GM06990 (cell line): ENCODE data around the gene CEP104.

ENCODE experiments used
- DNase-seq: peaks from one replicate; pipeline ENCODE4 v3.0.0-alpha.2; 2011; ENCODE audit not compliant: insufficient read length; ENCODE audit errors: extremely low read depth
- H3K27me3 ChIP-seq: replicated peaks from 2 replicates; pipeline ENCODE4 v1.6.0; 2011; ENCODE audit warnings: low read length; ENCODE audit not compliant: control insufficient read depth, insufficient read depth
- H3K36me3 ChIP-seq: 2 replicates; pipeline ENCODE4 v1.5.1; 2011; ENCODE audit warnings: low read length; ENCODE audit not compliant: control insufficient read depth, insufficient read depth
- H3K4me3 ChIP-seq: replicated peaks from 2 replicates; pipeline ENCODE4 v1.5.1; 2011; ENCODE audit warnings: low read depth, mild to moderate bottlenecking, control low read depth, low read length
- TF ChIP-seq, protein P1 (sequence below): IDR thresholded peaks from 2 replicates; pipeline ENCODE4 v1.5.1; 2011; ENCODE audit warnings: low read length, control low read depth, mild to moderate bottlenecking, inconsistent platforms; ENCODE audit not compliant: insufficient read depth, poor library complexity, severe bottlenecking

CEP104 gene

DNA sequence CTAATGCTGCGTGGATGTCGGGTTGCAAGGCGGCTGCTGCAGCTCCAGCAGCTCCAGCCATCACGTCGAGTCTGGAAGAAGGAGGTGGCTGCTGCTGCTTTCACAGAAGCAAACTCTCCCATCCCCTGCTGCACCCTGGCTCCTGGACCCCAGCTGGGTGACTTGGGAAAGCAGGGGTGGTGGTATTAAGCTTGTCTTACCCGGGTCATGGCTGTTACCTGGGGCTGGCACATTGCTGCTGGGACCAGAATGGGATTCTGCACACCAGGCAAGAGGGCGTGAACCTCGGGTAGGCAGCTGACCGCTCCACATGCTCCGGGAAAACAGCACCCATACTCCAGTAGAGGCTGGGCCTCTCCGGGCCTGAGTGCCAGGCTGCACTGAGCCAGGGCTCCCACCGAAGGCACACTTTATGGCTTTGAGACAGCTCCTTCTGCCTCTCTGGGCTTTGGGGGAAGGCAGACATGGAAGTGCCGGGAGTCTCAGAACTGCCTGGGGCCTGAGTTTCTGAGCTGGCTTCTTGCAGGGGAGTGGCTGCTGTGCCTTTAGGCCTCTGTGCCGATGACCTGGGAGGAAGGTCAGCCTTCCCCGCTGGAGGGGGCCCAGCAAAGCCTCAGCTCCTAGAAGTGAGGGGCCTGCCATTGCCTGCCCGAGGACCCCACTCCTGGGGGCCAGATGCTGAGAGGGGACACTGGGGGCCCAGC, 83.3 kb downstream of the CEP104 start:
- Histone ChIP-seq H3K4me3 (no peak overlapping the region), H3K27me3 (no peaks in the 10 kb centered on the region; the same call in 1 of the 2 replicates), H3K36me3 (peaks cover 2% of the 10 kb centered on the region; the same call in 1 of the 2 replicates)
- TF ChIP-seq, protein P1, sequence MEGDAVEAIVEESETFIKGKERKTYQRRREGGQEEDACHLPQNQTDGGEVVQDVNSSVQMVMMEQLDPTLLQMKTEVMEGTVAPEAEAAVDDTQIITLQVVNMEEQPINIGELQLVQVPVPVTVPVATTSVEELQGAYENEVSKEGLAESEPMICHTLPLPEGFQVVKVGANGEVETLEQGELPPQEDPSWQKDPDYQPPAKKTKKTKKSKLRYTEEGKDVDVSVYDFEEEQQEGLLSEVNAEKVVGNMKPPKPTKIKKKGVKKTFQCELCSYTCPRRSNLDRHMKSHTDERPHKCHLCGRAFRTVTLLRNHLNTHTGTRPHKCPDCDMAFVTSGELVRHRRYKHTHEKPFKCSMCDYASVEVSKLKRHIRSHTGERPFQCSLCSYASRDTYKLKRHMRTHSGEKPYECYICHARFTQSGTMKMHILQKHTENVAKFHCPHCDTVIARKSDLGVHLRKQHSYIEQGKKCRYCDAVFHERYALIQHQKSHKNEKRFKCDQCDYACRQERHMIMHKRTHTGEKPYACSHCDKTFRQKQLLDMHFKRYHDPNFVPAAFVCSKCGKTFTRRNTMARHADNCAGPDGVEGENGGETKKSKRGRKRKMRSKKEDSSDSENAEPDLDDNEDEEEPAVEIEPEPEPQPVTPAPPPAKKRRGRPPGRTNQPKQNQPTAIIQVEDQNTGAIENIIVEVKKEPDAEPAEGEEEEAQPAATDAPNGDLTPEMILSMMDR: no peak
- no peak for DNase-seq

DNA sequence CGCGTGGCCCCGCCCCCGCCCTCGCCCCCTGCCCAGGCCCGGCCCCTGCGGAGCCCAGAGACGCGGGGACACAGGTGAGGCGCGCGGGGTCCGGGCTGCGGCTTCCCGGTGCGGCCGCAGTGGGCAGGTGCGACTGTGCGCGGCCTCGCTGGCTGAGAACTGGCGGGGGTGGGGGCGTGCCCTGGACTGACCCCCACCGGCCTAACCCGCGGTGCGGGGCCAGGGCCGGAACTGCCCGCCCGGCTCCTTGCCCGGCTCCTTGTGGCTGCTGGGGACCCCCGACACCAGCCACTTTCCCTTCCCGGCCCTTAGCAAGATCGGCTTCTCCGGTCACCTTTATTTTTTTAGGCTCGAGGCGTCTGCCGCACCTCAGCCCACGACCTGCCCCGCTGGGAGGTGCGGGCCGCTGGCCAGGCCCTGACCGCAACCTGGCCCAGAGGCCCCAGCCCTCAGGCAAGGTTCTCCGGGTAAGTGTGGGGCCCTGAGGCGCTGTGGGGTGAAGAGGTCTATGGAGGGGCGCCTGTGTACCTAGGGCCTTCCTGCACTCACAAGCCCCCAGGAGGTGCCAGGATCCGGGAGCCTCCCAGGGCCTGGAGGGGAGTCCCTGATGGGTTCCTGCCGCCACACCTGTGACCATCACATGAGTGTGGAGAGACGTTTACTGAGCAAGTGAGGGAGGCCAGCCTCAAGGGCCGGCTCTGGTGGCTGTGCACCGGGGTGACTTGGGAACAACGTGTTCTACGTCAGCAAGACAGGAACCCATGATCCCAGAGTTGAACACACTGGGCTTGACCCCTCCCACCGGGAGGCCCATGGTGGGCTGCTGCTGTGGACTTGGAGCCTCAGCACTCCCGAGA, 84.1 kb downstream of the CEP104 start, which contains the start of gene SMIM1:
SMIM1 (plus strand) TSS at position 35 of the 857 bp plus-strand sequence. CDS start 2,625 bp downstream, outside the sequence.
- Histone ChIP-seq H3K4me3 (peak within 1 kb of the TSS; percentile 57), H3K27me3 (no peaks in the 10 kb centered on the region; the same call in 1 of the 2 replicates), H3K36me3 (no peaks in the 10 kb centered on the region; the same call in 1 of the 2 replicates)
- no peak for DNase-seq
- TF ChIP-seq, protein P1: no peak

DNA sequence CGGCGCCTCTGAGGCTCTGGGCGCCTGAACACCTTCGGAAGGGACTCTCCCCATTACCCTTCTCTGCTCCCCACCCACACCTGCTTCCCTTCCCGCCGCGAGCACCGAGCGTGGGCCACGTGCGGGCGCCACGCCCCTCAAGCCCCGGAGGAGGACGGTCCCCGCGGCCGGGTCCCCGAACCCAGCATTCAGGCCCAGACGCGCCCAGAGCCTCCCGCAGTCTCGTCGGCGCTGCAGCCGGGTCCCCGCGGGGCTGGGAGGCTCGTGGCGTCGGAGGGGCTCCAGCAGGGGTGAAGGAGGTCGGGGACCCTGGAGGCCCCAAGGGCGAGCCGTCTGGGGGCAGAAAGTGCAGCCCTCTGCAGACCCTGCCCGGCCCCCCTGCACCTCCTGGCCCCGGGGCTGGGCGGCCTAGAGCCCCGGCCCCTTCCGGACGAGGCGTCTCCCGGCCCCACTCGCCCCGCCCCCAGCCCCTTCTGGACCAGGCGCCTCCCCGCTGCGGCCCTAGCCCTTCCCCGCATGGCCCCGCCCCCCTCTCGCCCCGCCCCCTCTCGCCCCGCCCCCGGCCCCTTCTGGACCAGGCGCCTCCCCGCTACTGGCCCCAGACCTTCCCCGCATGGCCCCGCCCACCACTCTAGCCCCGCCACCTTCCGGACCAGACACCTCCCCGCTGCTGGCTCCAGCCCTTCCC, 84.8 kb downstream of the CEP104 start:
- TF ChIP-seq, protein P1: no peak
- no peaks in the 10 kb centered on the region; the same call in 1 of the 2 replicates for H3K27me3 ChIP-seq
- DNase-seq: peak; percentile 78
- peak overlapping the region; percentile 57 for H3K4me3 ChIP-seq
- no peaks in the 10 kb centered on the region for H3K36me3 ChIP-seq

DNA sequence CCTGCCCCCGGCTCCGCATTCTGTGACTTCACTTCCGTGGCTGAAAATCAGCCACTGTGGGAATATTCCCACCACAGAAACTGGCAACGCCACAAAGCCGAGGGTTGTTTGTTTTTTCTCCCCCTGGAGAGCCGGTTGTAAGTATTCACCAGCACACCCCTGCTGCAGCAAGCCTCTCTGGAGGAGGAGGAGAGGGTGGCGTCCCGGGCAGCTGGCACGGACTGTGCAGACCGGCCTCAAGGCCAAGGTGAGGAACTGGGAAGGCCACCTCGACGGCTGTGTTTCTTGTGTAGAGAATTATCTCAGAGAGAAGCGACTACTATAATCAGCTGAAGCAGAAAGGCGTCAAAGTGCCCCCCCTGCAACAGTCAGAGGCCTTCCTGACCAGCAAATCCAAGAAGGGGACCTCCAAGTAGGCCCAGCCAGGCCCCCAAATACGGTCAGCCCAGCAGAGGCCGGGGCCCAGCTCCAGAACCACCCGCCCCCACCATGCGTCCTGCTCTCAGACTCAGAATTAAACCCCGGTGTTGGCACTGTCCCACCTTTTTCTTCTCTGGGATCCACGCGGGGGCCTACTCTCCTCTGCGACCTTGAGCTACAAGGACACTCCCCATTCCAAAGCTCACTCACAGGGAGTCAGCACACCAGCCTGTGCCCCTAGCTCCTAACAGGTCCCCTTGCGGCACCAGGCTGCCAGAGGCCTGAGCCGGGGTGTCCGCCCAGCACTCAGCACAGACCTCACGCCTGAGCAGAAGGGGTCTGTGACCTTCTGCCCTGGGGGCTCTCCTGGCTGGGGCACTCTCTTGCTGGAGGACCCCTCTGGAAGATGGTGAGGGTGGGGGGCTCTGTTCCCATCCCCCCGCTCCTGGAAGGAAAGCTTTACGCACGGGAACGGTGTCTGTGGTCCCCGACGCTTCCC, 85.6 kb downstream of the CEP104 start:
- TF ChIP-seq, protein P1: no peak
- H3K4me3 ChIP-seq: peak overlapping the region; percentile 57
- H3K36me3 ChIP-seq: no peaks in the 10 kb centered on the region
- no peaks in the 10 kb centered on the region; the same call in 1 of the 2 replicates for H3K27me3 ChIP-seq
- no peak for DNase-seq
